Adipose tissue (tissue), 3 donors: ENCODE results near the gene TMEM9B. TPM values are rescaled to one million over a fixed set of nuclear protein-coding genes. Genes with fewer than 3 reads are reported as not detected.
"Not testable (repeated sequence)": the region's sequence is repeated elsewhere in the genome, so short reads cannot be mapped to it uniquely, and the experiment has no call there.

Experiments
- H3K27ac ChIP-seq: one replicate; pipeline ENCODE4 v1.5.1; 2013; ENCODE audit warnings: low read depth, low read length
- WGBS, 3 donors: extraction: QIAGEN DNeasy Blood & Tissue Kit; methylation state at CpG; one replicate each; pipeline ENCODE4 v1.1.7; 2013; 5-methylcytosine and 5-hydroxymethylcytosine counted together
- polyA plus RNA-seq, 3 donors: library from polyadenylated mRNA; stranded (reverse); fragments of 200-250 nt; gene quantifications; one replicate each; pipeline ENCODE4 v1.2.3, GENCODE V29; 2013
- donor health status: healthy with polysubstance abuse.
- donor health status: Bipolar disorder and iron deficiency.
- donor health status: healthy.

The TMEM9B gene
- polyA plus RNA-seq, 3 donors = 25.2 to 32.0 (median 28.2) TPM

DNA sequence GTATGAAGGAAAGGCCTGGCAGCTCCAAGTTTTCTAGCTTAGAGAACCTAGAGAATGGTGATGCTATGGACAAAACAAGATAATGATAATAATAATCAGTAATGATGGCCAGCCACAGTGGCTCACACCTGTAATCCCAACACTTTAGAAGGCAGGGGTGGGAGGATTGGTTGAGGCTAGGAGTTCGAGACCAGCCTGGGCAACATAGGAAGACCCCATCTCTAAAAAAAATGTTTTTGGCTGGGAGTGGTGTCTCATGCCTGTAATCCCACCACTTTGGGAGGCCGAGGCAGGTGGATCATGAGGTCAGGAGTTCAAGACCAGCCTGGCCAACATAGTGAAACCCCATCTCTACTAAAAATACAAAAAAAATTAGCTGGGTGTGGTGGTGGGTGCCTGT is 28.5 kb downstream of the TMEM9B start:
- WGBS, 3 donors = 88 to 98% (median 96%) methylated on average over 2 of the region's 2 CpGs
- not testable (repeated sequence) for H3K27ac ChIP-seq

DNA sequence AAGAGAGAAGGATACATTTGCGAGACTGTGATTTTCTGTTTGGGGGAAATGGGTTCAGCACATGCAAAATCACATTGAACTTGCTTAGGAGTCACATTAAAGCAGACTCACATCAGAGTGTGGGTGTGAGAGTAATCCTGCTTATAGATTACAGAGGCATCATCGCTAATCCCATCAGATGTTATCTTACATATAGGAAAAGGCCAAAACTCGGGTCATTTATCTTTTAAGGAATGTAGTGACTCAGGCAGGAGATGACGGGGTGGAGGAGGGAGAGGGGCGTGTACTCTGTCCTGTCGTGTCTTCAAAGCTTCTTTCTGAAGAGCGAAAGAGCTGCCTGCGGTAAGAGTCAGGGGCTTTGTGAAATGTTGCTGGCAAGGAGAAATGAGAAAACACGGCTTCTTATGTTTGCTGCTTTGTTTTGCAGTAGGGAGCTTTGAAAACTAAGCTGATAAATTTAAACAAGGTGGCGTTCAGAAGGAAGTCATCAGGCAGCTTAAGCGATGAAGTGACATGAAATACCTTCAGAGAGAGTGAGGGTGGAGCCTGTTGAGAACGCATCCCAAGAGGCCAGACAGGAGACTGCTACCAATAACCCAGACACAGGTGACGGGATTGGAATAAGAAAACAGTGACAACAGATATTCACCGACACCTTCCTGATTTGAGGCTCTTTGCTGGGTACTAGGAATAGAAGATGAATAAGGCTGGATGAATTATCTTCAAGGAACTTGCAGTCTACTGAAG is 29.3 kb downstream of the TMEM9B start:
- H3K27ac ChIP-seq = no peak overlapping the region
- 58 to 62% (median 61%) methylated on average over 14 of the region's 14 CpGs for WGBS, 3 donors

DNA sequence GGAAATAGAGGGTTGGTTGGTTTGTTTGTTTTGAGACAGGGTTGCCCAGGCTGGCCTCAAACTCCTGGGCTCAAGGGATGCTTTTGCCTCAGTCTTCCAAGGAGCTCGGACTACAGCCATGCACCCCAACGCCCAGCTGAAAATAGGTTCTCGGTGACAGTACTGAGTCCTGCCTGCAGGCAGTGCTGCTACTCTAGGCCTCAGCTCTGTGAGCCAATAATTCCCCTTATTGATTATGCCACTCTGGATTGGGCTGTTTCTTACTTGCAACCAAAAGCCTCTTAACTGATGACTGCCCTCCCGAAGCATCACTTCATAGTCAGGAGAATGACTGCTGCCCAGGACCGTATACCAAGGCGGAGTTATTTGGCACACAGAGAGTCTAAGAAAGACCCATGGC is 30.3 kb downstream of the TMEM9B start:
- WGBS, 3 donors = 92 to 94% (median 92%) methylated on average over 6 of the region's 6 CpGs
- no peak overlapping the region for H3K27ac ChIP-seq

DNA sequence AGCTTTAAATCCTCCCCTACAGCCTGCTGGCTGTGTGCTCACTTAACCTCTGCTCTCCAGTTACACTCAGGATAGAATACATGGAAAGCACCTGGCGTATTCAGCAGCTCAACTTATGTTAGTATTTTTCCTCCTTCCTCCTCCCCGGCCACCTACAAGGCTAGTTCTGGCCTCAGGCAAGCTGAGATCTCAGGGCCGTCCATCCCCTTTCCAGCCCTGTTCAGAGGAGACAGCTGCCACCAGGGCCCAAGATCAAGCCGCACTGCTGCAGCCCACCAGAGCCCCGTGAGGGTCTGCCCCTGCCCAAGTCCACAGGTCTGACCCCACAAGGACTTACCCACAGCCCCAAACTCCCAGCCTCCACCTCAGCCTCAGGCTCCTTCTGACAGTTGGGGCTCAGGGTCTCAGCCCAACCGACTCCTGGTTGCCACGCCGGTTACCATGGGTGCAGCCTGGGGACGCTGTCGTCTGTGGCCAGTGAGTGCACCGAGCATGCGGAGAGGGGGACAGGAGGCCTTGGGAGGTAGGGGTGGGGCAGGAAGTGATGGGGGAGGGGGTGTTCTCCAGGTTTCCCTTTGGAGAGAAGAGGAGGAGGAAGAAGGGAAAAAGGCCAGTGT is 31.6 kb downstream of the TMEM9B start, which contains the start of gene C11orf16:
Gene C11orf16, minus strand, starts transcription at position 384 of the 617 bp plus-strand sequence. CDS start 639 bp downstream, outside the sequence.
- no peak within 1 kb of the TSS for H3K27ac ChIP-seq
- 71 to 84% (median 82%) methylated on average over 12 of the region's 12 CpGs for WGBS, 3 donors

DNA sequence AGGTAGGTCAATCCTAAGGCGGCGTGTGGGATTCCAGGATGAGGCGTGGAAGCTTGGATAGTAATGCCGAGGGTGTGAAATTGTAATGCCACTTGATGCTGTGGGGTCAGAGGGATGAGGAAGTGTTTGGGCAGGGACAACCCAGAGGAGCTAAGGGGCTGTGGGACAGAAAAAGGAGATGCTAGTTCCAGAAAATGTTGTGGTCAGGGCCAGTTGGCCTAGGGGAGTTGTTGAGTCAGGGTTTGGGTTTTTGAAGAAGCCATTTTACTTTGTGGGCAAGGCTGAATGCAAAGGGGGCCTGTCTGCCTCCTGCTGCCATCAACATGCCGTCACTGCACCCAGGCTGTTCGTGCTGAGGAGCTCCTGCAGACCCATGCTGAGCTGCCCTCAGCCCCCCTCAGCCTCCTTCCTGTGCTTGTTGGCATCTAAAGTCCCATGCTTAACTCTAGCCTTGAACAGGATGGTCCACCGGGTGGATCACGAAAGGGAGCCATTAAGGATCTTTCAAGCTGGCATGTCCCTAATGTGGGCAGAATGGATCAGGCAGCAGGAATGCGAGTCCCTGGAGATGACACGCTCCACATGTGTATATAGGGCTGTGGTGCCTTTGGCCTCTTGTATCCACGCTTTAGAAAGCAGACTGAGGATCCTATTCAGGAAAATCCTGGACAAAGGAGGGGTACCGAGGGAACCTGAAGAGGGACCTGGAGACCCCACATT is 33.6 kb downstream of the TMEM9B start:
- WGBS, 3 donors = 90 to 96% (median 95%) methylated on average over 12 of the region's 12 CpGs

DNA sequence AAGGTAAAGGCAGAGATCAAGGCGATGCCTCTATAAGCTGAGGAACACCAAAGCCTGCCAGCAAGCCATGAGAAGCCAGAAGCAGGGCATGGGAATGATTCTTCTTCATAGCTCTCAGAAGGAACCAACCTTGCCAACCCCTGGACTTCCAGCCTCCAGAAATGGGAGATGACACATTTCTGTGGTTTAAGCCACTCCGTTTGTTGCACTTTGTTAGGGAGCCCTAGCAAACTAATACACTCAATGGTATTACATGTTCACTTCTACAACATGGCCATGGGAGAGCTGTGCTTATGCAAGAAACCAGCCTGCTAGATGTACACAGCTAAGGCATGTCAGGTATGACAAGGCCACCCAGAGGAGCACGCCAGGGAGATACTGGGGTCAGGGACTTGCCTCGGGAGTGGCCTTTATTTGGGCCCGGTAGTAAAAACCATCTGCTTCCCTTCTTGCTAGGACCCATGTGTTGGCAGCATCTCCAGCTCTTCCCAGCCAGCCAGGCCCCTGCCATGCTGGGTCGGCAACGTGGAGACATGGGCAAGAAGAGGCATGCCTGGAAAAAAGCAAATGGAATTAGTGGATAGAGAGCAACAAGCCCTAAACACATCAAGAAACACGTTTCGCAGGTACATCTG is 35.1 kb downstream of the TMEM9B start:
- 86 to 92% (median 91%) methylated on average over 9 of the region's 9 CpGs for WGBS, 3 donors
- H3K27ac ChIP-seq = no peak overlapping the region

More for the DNA sequence above, 33.6 kb downstream of the TMEM9B start:
- no peak overlapping the region for H3K27ac ChIP-seq

DNA sequence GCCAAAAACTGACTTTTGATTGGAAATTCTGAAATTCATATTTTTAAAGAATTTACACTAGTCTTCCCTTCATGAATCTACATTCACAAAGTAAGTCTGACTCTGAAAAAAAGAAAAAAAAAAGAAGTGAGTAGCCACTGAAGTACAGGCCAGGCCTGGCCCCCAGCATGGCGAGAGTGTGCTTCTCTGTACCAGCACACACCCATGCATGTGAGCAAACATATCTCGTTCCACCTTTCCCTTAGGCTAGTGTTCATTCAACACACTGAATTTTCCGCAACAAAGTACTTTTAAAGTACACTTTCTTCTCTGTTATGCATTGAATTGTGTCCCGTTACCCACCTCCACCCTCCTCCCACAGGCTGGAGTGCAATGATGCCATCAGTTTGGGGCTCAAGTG is 36.0 kb downstream of the TMEM9B start:
- 93 to 96% (median 94%) methylated on average over 4 of the region's 4 CpGs for WGBS, 3 donors
- no peak overlapping the region for H3K27ac ChIP-seq

DNA sequence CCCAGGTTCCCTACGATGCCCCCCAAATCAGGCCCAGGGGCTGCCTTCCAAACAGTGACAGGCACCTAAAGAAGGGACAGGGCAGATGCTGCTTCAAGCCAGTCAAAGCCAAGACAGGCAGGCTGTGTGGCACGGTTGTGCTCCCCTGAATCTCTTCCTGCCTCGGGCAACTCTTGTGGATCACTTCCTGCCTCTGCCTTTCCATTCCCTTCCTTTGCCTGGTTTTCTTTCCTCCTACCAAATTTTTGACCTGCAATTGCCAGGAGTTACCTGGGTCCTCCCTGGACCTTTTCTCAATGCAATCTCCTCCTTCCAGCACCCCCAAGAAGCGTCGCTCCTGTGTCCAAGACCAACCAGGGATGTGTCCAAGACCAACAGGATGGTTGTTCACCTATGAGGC is 37.0 kb downstream of the TMEM9B start:
- WGBS, 3 donors = 81 to 89% (median 89%) methylated on average over 5 of the region's 5 CpGs
- H3K27ac ChIP-seq = no peak overlapping the region

DNA sequence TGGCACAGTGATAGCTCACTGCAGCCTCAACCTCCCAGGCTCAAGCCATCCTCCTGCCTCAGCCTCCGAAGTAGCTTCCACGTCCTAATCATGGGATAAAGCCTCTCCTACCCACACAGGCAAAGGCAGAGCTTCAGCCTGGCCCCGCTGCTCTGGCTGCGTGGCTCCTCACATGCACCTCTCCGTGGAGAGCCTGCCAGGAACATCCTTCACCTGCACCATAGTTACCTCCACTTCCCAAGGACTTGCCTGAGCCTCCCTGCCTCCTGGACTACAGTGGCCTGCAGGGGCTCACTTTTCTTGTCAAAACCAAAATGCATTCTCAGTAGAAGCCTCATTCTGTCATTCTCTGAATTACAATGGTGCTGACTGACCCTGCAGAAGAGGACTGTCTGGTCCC is 38.0 kb downstream of the TMEM9B start:
- H3K27ac ChIP-seq = no peak overlapping the region
- WGBS, 3 donors = 78 to 95% (median 95%) methylated on average over 5 of the region's 5 CpGs

DNA sequence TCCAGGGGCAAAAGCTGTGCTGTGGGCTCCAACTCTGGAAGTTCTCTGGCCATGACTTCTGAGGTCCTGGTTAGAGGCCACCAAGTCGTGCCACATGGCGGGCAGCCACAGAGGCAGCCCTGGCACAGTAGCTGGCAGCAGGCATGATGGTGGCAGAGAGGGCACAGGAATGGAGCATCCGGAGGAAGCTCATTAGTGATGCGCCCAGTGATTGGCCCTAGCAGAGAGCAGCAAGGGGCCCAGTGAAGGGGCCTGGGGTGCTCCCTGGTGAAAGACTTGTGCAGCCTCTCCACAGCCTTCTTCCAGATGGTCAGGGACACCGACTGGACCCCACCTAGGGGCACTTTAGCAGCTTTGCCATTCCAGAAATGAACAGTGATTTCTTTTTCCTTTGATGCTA is 38.5 kb downstream of the TMEM9B start:
- 93 to 97% (median 95%) methylated on average over 5 of the region's 5 CpGs for WGBS, 3 donors

DNA sequence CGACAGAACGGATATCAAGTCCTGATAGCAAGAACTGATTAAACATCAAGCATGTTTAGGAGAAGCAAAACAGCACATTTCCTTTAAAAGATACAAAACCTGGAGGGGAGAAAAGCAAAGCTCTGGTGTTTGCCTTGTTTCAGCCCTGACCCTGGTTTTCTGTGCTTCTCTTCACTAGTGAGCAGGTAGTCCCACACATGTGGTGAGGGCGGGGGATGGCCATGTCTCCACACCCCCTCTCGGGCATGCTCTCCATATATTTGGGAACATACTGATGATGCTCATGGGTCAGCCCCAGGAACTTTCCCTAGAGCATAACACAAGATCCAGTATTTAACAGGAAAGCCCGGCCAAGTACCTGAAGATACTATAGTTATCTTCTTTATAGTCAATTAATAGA is 41.6 kb downstream of the TMEM9B start:
- WGBS, 3 donors = 83 to 92% (median 91%) methylated on average over 5 of the region's 5 CpGs

More for the DNA sequence above, 38.5 kb downstream of the TMEM9B start:
- no peak overlapping the region for H3K27ac ChIP-seq

DNA sequence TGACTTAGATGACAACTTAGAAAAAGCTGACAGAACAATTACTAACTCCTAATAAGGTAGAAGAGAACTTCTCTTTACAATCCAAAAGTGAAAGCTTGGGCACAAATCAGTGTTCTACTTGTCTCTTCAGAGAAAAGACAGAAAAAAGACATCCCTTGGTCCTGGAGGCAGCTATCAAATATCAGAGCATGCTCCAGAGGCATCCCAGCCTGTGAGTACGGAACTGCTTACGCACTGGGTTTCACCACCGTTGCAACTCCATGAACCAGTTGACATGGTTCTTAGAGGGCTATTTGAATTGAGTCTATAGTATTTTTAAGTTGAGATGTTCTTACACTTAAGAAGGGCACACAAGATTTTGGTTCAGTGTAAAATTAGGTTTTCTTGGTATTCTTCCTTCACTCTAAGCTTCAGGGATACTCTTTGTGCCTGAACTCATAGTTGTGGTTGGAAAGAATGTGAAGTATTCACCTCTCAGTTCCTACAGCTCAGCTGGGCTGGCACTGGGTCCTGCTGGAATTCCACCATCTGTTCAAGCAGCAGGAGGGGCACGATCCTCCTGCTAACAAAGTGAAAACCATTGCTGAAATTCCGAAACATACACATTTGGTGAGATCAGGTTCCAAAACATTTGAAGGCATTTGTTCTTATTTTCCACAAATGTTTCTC is 47.0 kb downstream of the TMEM9B start:
- H3K27ac ChIP-seq = no peak overlapping the region
- 61 to 78% (median 72%) methylated on average over 5 of the region's 5 CpGs for WGBS, 3 donors

More for the DNA sequence above, 41.6 kb downstream of the TMEM9B start:
- H3K27ac ChIP-seq = no peak overlapping the region

DNA sequence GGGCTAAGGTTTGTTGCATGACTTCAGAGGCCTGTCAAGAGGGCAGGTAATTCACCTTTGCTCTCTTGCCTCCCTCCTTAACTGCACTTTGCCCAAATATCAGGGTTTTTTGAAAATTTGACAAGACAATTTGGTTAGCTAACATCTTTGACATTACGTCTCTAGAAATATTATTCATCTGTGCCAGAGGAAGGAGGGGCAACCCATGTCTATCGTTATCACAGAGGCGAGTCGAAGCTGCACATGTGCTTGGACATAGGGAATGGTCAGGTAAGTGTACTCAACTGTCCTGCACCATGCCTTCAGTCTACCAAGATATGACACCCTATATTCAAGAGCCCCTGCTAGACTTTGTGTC is 49.6 kb downstream of the TMEM9B start:
- no peak overlapping the region for H3K27ac ChIP-seq
- WGBS, 3 donors = 58 to 66% (median 65%) methylated on average over 4 of the region's 4 CpGs

DNA sequence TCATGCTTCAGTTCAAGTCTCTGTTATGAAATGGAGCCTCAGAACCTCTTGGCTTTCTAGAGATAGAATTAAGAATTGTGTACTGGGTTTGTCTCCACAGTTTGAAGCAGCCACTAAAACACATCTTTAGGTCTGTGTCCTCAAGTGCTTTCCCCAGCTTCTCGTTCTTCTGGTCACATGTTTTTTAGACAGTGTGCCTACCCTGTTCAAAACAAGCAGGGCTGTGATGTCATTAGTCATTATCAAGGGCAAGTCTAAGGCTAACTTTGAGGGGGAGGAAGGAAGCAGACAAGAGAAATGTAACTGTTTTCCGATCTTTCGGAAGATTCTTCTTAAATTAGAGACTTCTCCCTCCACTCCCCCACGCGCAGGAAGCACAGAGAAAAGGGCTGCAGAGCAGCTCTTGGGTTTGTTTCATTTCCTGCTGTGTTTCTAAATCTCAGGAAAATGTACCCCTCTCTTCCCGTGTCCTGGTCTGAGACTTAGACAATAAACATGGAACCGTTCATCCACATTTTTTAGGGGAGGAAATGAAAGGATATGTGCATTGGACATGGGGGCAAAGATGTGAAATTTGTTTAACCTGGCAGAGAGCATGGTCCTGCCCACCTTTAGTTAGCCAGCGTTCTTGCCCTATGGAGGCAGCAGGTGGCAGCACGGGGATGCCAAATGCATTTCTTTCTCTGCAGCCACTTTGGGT is 50.1 kb downstream of the TMEM9B start:
- H3K27ac ChIP-seq = no peak overlapping the region
- WGBS, 3 donors = 1 to 15% (median 6%) methylated on average over 9 of the region's 9 CpGs

DNA sequence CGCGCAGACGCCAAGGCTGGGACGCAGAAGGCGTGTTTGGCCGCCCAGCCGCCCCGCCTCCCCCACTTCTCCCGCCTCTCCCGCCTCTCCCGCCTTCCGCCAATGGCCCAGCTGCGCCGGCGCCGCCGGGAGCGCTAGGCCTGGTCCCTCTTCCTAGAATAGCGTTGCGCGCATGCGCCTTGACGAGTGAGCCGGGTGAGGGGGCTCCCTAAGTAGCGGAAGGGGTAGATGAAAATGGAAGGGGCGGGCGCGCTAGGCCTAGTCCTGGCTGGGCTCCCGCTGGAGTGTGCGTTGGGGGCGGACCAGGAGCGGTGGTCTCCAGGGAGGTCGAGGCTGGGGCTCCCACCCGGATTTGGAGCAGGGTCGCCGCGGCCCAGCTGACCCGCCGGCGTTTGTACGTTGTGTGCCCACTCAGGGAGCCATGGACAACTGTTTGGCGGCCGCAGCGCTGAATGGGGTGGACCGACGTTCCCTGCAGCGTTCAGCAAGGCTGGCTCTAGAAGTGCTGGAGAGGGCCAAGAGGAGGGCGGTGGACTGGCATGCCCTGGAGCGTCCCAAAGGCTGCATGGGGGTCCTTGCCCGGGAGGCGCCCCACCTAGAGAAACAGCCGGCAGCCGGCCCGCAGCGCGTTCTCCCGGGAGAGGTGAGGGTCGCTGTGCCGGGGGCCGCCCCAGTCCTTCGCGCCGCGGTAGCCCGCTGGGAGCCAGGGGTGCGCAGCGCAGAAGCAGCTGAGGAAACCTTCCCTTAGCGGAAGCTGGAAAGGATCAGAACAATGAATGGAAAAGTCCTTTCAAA is 53.0 kb downstream of the TMEM9B start, which contains the start of gene AKIP1:
Gene AKIP1, plus strand, starts transcription at position 161 of the 795 bp plus-strand sequence. Its CDS starts 261 bp downstream, at position 422.
- H3K27ac ChIP-seq = no peak within 1 kb of the TSS
- WGBS, 3 donors = 0 to 1% (median 0%) methylated on average over 61 to 68 of the region's 68 CpGs

DNA sequence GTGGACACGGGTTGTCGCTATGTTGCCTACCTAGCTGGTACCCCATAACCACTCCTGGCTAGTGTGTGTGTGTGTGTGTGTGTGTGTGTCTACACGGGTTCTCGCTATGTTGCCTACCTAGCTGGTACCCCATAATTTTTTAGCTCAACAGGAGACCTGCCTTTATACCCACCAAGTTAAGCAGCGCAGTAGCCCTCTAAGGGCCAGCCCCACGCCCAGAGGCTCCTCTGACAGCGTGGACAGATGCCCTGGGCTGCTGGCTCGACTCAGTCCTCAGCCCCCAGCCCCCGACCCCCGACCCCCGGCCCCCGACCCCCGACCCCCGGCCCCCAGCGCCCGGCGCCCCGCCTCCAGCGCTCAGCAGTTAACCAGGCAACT is 53.6 kb downstream of the TMEM9B start:
- WGBS, 3 donors = 0 to 5% (median 3%) methylated on average over 7 to 18 of the region's 19 CpGs
- H3K27ac ChIP-seq = no peak overlapping the region

DNA sequence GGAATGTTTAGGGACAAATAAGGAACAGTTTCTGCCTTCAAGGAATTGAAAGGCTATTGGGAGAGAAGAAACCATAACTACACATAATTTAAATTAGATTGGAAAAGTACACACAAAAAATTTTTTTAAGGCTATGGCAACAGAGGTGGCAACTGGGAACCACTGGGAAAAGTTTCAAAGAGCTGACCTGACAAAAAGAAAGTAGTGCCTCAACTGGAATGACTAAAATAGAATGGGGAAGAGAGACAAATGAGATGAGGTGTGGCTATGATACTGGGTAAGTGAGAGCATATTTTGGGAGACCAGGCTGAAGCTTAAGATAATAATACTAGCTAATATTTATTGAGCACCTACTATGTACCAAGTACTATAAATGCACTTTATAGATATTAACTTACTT is 56.1 kb downstream of the TMEM9B start:
- no peak overlapping the region for H3K27ac ChIP-seq
